Measurements from ENCODE around the gene GINS2.

- TF ChIP-seq CTCF (IDR thresholded peaks at IDR 0.05) (no peak), POLR2AphosphoS5 (IDR thresholded peaks at IDR 0.05) (no peak)
Measured at GRCh38 chr16:85710732-85711131, 22.0 kb upstream of the GINS2 start.

Data from breast epithelium (tissue), 3 donors.